Measurements from ENCODE around the gene ATG5.
"Not testable (repeated sequence)": the region's sequence is repeated elsewhere in the genome, so short reads cannot be mapped to it uniquely, and the experiment has no call there.

ATG5 gene

GRCh38 chr6:106155219-106155830, 170.2 kb downstream of the ATG5 start:
- TF ChIP-seq ZFX (IDR thresholded peaks at IDR 0.05) = no peak
- TF ChIP-seq CTCF (conservative IDR thresholded peaks at IDR 0.05) = no peak
- no peak overlapping the region for H3K27ac ChIP-seq

- H3K27ac ChIP-seq = no peak overlapping the region
- no peak for TF ChIP-seq CTCF (conservative IDR thresholded peaks at IDR 0.05)
- TF ChIP-seq ZFX (IDR thresholded peaks at IDR 0.05) = no peak
These were observed 171.2 kb downstream of the ATG5 start for GRCh38 chr6:106154326-106154725.

GRCh38 chr6:106152952-106153351, 172.6 kb downstream of the ATG5 start:
- H3K27ac ChIP-seq = no peak overlapping the region
- TF ChIP-seq CTCF (conservative IDR thresholded peaks at IDR 0.05) = no peak
- no peak for TF ChIP-seq ZFX (IDR thresholded peaks at IDR 0.05)

GRCh38 chr6:106152476-106152875, 173.1 kb downstream of the ATG5 start:
- not testable (repeated sequence) for H3K27ac ChIP-seq

- H3K27ac ChIP-seq = no peak overlapping the region
- no peak for TF ChIP-seq CTCF (conservative IDR thresholded peaks at IDR 0.05)
- no peak for TF ChIP-seq ZFX (IDR thresholded peaks at IDR 0.05)
These were observed 176.0 kb downstream of the ATG5 start for GRCh38 chr6:106149472-106150069.

GRCh38 chr6:106147476-106147875, 178.1 kb downstream of the ATG5 start:
- TF ChIP-seq CTCF (conservative IDR thresholded peaks at IDR 0.05) = no peak
- no peak for TF ChIP-seq ZFX (IDR thresholded peaks at IDR 0.05)

GRCh38 chr6:106146852-106147351, 178.7 kb downstream of the ATG5 start:
- H3K27ac ChIP-seq = no peak overlapping the region

More at GRCh38 chr6:106147476-106147875, 178.1 kb downstream of the ATG5 start:
- H3K27ac ChIP-seq = no peak overlapping the region

More at GRCh38 chr6:106146852-106147351, 178.7 kb downstream of the ATG5 start:
- no peak for TF ChIP-seq CTCF (conservative IDR thresholded peaks at IDR 0.05)
- no peak for TF ChIP-seq ZFX (IDR thresholded peaks at IDR 0.05)

Data from C4-2B (cell line).